CD4-positive, alpha-beta T cell treated with Interleukin-1 beta for 1 hour (primary cell): ENCODE measurements around the gene PCNX2.
A peak's percentile ranks its signal among the peaks of the same experiment; 100 is the strongest.

Experiments used
- DNase-seq, 2 donors: peaks; one replicate each; pipeline ENCODE4 v3.0.0-alpha.2; 2020 to 2022

Gene PCNX2

GRCh38 chr1:232980986-232981560 is 314.5 kb downstream of the PCNX2 start:
- DNase-seq, result no peak

- DNase-seq, result no peak
Measured at GRCh38 chr1:232980355-232980978, 315.1 kb downstream of the PCNX2 start.

- DNase-seq, result no peak
Measured at GRCh38 chr1:232979558-232979957, 316.0 kb downstream of the PCNX2 start.

GRCh38 chr1:232978815-232979214 is 316.7 kb downstream of the PCNX2 start:
- no peak for DNase-seq

GRCh38 chr1:232978091-232978634 is 317.4 kb downstream of the PCNX2 start:
- DNase-seq, result peak in 1 of 2 donors; percentile 4

GRCh38 chr1:232974971-232975370 is 320.6 kb downstream of the PCNX2 start:
- DNase-seq, result no peak

GRCh38 chr1:232973652-232974611 is 321.6 kb downstream of the PCNX2 start:
- no peak for DNase-seq

GRCh38 chr1:232970508-232970907 is 325.0 kb downstream of the PCNX2 start:
- DNase-seq, result no peak

- DNase-seq, result no peak
Measured at GRCh38 chr1:232969799-232970198, 325.7 kb downstream of the PCNX2 start.

- no peak for DNase-seq
Measured at GRCh38 chr1:232968965-232969364, 326.6 kb downstream of the PCNX2 start.

- no peak for DNase-seq
Measured at GRCh38 chr1:232968391-232968790, 327.1 kb downstream of the PCNX2 start.

GRCh38 chr1:232966663-232967062 is 328.9 kb downstream of the PCNX2 start:
- no peak for DNase-seq

- no peak for DNase-seq
Measured at GRCh38 chr1:232965912-232966217, 329.7 kb downstream of the PCNX2 start.

GRCh38 chr1:232965124-232965911 is 330.2 kb downstream of the PCNX2 start:
- no peak for DNase-seq

GRCh38 chr1:232964601-232965000 is 330.9 kb downstream of the PCNX2 start:
- DNase-seq, result no peak

- no peak for DNase-seq
Measured at GRCh38 chr1:232962761-232963745, 332.5 kb downstream of the PCNX2 start.

GRCh38 chr1:232958067-232958466 is 337.5 kb downstream of the PCNX2 start:
- DNase-seq, result no peak

GRCh38 chr1:232956081-232956480 is 339.4 kb downstream of the PCNX2 start:
- no peak for DNase-seq

GRCh38 chr1:232954594-232955365 is 340.7 kb downstream of the PCNX2 start:
- DNase-seq, result no peak
